Liver (tissue), 9 donors: Measurements from ENCODE around the gene INO80C. TPM values are rescaled to one million over a fixed set of nuclear protein-coding genes. Genes with fewer than 3 reads are reported as not detected.
A peak's percentile ranks its signal among the peaks of the same experiment; 100 is the strongest.

ENCODE experiments used
- DNase-seq: peaks from one replicate; pipeline ENCODE4 v3.0.0-alpha.2; 2017; ENCODE audit warnings: low spot score
- H3K27ac ChIP-seq, 2 donors: one replicate each; pipeline ENCODE4 v1.7.0; 2013; ENCODE audit warnings: inconsistent platforms in 2 of 2, low read length in 2 of 2, control low read depth in 1 of 2, low read depth in 1 of 2, mild to moderate bottlenecking in 1 of 2
- H3K27me3 ChIP-seq, 4 donors: one replicate each; pipeline versions ENCODE4 v1.6.1 to v1.7.0; 2013; ENCODE audit warnings: low read length in 3 of 4, inconsistent platforms in 1 of 4, mild to moderate bottlenecking in 1 of 4, moderate library complexity in 1 of 4; ENCODE audit not compliant: control insufficient read depth in 4 of 4, insufficient read depth in 4 of 4
- H3K36me3 ChIP-seq, 4 donors: one replicate each; pipeline versions ENCODE4 v1.6.1 to v1.7.0; 2013; ENCODE audit warnings: low read length in 3 of 4, mild to moderate bottlenecking in 3 of 4, low read depth in 1 of 4, moderate library complexity in 1 of 4; ENCODE audit not compliant: control insufficient read depth in 4 of 4, insufficient read depth in 3 of 4
- H3K4me1 ChIP-seq, 4 donors: one replicate each; pipeline versions ENCODE4 v1.6.1 to v1.7.0; 2013; ENCODE audit warnings: low read length in 3 of 4, mild to moderate bottlenecking in 3 of 4, moderate library complexity in 1 of 4; ENCODE audit not compliant: control insufficient read depth in 4 of 4, insufficient read depth in 4 of 4
- H3K4me3 ChIP-seq, 3 donors: one replicate each; pipeline versions ENCODE4 v1.6.1 to v1.7.0; 2013; ENCODE audit warnings: low read length in 3 of 3, control low read depth in 1 of 3, low read depth in 1 of 3, mild to moderate bottlenecking in 1 of 3
- H3K9ac ChIP-seq, 2 donors: one replicate each; pipeline ENCODE4 v1.7.0; 2013; ENCODE audit warnings: low read length in 2 of 2, mild to moderate bottlenecking in 2 of 2, moderate library complexity in 2 of 2, control low read depth in 1 of 2, low read depth in 1 of 2
- H3K9me3 ChIP-seq, 4 donors: one replicate each; pipeline versions ENCODE4 v1.6.1 to v1.7.0; 2013; ENCODE audit warnings: low read length in 3 of 4; ENCODE audit not compliant: control insufficient read depth in 4 of 4
- ATF3 ChIP-seq: IDR thresholded peaks from 2 replicates; pipeline ENCODE4 v1.6.1; 2016; ENCODE audit warnings: antibody characterized with exemption
- CTCF ChIP-seq: fragments of 150-350 bp; IDR thresholded peaks from 2 replicates; pipeline ENCODE4 v1.5.1; 2017; ENCODE audit warnings: improper control_type of control experiment, low read depth, low read length; ENCODE audit not compliant: missing input control
- EGR1 ChIP-seq, 2 donors: IDR thresholded peaks; 2 replicates each; pipeline ENCODE4 v1.6.1; 2016 to 2018; ENCODE audit warnings: antibody characterized with exemption in 2 of 2, low read depth in 2 of 2
- FOXA1 ChIP-seq: IDR thresholded peaks from 2 replicates; pipeline ENCODE4 v1.6.1; 2016; ENCODE audit warnings: antibody characterized with exemption
- FOXA2 ChIP-seq: IDR thresholded peaks from 2 replicates; pipeline ENCODE4 v1.6.1; 2016; ENCODE audit warnings: antibody characterized with exemption
- GABPA ChIP-seq, 2 donors: IDR thresholded peaks in 1 of 2; conservative IDR thresholded peaks in 1 of 2; 2 replicates each; pipeline ENCODE4 v1.6.1; 2016; ENCODE audit warnings: antibody characterized with exemption in 2 of 2, mild to moderate bottlenecking in 1 of 2, moderate library complexity in 1 of 2
- HNF4A ChIP-seq, 2 donors: conservative IDR thresholded peaks; 2 replicates each; pipeline ENCODE4 v1.6.1; 2016; ENCODE audit warnings: antibody characterized with exemption in 2 of 2, mild to moderate bottlenecking in 2 of 2
- HNF4G ChIP-seq: IDR thresholded peaks from 2 replicates; pipeline ENCODE4 v1.6.1; 2016; ENCODE audit warnings: antibody characterized with exemption
- JUND ChIP-seq, 2 donors: IDR thresholded peaks; 2 replicates each; pipeline ENCODE4 v1.6.1; 2016; ENCODE audit warnings: antibody characterized with exemption in 2 of 2
- MAX ChIP-seq: IDR thresholded peaks from 2 replicates; pipeline ENCODE4 v1.6.1; 2016; ENCODE audit warnings: antibody characterized with exemption
- NR2F2 ChIP-seq: IDR thresholded peaks from 2 replicates; pipeline ENCODE4 v1.6.1; 2016; ENCODE audit warnings: antibody characterized with exemption
- RAD21 ChIP-seq, 2 donors: IDR thresholded peaks; 2 replicates each; pipeline ENCODE4 v1.6.1; 2016; ENCODE audit warnings: antibody characterized with exemption in 2 of 2, mild to moderate bottlenecking in 2 of 2
- REST ChIP-seq: IDR thresholded peaks from 2 replicates; pipeline ENCODE4 v1.6.1; 2016; ENCODE audit warnings: antibody characterized with exemption, mild to moderate bottlenecking
- RXRA ChIP-seq, 2 donors: IDR thresholded peaks; 2 replicates each; pipeline ENCODE4 v1.6.1; 2017 to 2018; ENCODE audit warnings: antibody characterized with exemption in 2 of 2, mild to moderate bottlenecking in 1 of 2
- SP1 ChIP-seq: IDR thresholded peaks from 2 replicates; pipeline ENCODE4 v1.6.1; 2018; ENCODE audit warnings: antibody characterized with exemption, mild to moderate bottlenecking
- TAF1 ChIP-seq: conservative IDR thresholded peaks from 2 replicates; pipeline ENCODE4 v1.6.1; 2016; ENCODE audit warnings: antibody characterized with exemption, mild to moderate bottlenecking
- YY1 ChIP-seq: IDR thresholded peaks from 2 replicates; pipeline ENCODE4 v1.6.1; 2016; ENCODE audit warnings: antibody characterized with exemption, mild to moderate bottlenecking
- ZBTB33 ChIP-seq: IDR thresholded peaks from 2 replicates; pipeline ENCODE4 v1.6.1; 2016; ENCODE audit warnings: antibody characterized with exemption
- WGBS: extraction: QIAGEN DNeasy Blood & Tissue Kit; methylation state at CpG from one replicate; pipeline ENCODE4 v1.1.7; 2013; 5-methylcytosine and 5-hydroxymethylcytosine counted together
- polyA plus RNA-seq, 2 donors: library from polyadenylated mRNA; stranded (reverse) in 1 of 2; unstranded in 1 of 2; fragments of 200-250 nt in 1 of 2; fragments of >200 nt in 1 of 2; fragmentation: Nextera tagmentation in 1 of 2; extraction: Ambion mirVana in 1 of 2; gene quantifications; one replicate each; pipeline versions ENCODE4 v1.2.1 to v1.2.3, GENCODE V29; 2013 to 2015
- total RNA-seq, 2 donors: library from RNA; depleted of rRNA; stranded (reverse); fragments of >200 nt; gene quantifications; one replicate each; pipeline ENCODE4 v1.2.3, GENCODE V29; 2014
- donor health status: healthy.
- donor health status: healthy.
- donor health status: healthy.
- donor health status: healthy.
- donor health status: healthy.

The INO80C gene
- total and polyA plus RNA-seq, 4 donors = 4.6 to 13.4 (median 10.5) TPM

- DNase-seq = no peak
- H3K27me3 ChIP-seq = no peaks in the 10 kb centered on the region
Observed at GRCh38 chr18:35497027-35497369, 762 bp downstream of the INO80C start.

GRCh38 chr18:35495536-35496314, 2.0 kb downstream of the INO80C start:
- no peak overlapping the region for H3K9ac ChIP-seq
- no peaks in the 10 kb centered on the region for H3K27me3 ChIP-seq
- H3K4me3 ChIP-seq = no peak overlapping the region
- no peaks in the 10 kb centered on the region for H3K9me3 ChIP-seq
- peaks cover 0 to 15% (median 7%) of the 10 kb centered on the region in 4 donors for H3K4me1 ChIP-seq
- 87% methylated on average over 7 of the region's 7 CpGs for WGBS
- DNase-seq = peak; percentile 28
- no peaks in the 10 kb centered on the region for H3K36me3 ChIP-seq
- H3K27ac ChIP-seq = no peak overlapping the region
- TF ChIP-seq HNF4A (conservative IDR thresholded peaks at IDR 0.05) (no peak), FOXA2 (no peak), RAD21 (IDR thresholded peaks at IDR 0.05) (no peak), ATF3 (no peak), HNF4G (no peak), NR2F2 (no peak), FOXA1 (no peak), JUND (IDR thresholded peaks at IDR 0.05) (no peak), CTCF (no peak), TAF1 (no peak), MAX (no peak), REST (no peak), EGR1 (IDR thresholded peaks at IDR 0.05; ENCODE audit: low read depth in 2 of 2) (no peak), RXRA (IDR thresholded peaks at IDR 0.05) (no peak), GABPA (IDR thresholded peaks at IDR 0.05 in 1 of 2, conservative IDR thresholded peaks at IDR 0.05 in 1 of 2) (no peak)

More at GRCh38 chr18:35497027-35497369, 762 bp downstream of the INO80C start:
- WGBS = 4% methylated on average over 5 of the region's 5 CpGs
- Histone ChIP-seq H3K36me3 (no peaks in the 10 kb centered on the region), H3K4me3 (peak overlapping the region; percentile 63 to 69 (median 68)), H3K27ac (peak overlapping the region; percentile 80 to 95), H3K9me3 (no peaks in the 10 kb centered on the region), H3K9ac (peak overlapping the region; percentile 82 to 87), H3K4me1 (peaks cover 0 to 15% (median 7%) of the 10 kb centered on the region in 4 donors)
- TF ChIP-seq ZBTB33 (no peak), FOXA1 (no peak), HNF4A (conservative IDR thresholded peaks at IDR 0.05) (no peak), MAX (no peak), GABPA (IDR thresholded peaks at IDR 0.05 in 1 of 2, conservative IDR thresholded peaks at IDR 0.05 in 1 of 2) (no peak), SP1 (no peak), HNF4G (no peak), RAD21 (IDR thresholded peaks at IDR 0.05) (no peak), YY1 (no peak), FOXA2 (no peak), JUND (IDR thresholded peaks at IDR 0.05) (no peak), NR2F2 (no peak)
